ENCODE measurements around the gene TRMT2A.

The TRMT2A gene

DNA sequence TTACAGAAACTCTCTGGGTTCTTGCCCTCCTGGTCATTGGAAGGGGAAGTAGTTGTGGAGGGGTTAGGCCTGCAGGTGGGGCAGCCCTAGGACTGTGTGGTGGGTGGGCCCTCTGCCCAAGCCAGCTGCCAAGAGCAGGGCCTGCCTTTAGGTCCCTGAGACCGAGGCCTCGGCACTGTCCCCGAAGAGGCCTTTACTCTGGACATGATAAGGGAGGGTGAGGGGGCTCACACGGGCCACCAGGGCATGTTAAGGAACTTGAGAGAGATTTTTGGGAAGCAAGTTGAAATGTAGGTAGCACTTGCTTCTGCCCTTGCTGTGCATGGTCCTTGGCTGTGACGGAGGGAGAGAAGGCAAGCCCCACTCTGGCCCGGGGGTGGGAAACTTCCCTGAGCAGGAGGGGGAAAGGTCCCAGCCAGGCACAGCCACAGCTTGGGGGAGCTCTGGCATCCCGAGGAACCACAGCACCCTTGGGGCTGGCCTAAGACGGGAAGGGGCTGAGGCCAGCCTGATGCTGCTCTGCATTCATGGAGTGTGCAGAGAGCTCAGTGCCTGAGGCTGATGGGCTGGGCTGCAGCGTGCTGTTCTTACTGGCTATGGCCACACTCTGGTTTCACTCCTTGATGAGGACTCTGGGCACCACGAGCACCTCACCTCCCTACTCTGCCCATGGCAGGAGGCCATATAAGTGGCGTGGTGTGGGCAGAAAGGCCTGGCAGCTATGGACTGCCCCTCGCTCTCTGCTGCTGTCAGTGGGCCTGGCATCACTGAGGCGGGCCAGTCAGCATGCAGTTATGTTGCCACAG is 8.9 kb downstream of the TRMT2A start:
- H3K4me3 ChIP-seq (ENCODE audit: low read depth, low read length): no peak overlapping the region

DNA sequence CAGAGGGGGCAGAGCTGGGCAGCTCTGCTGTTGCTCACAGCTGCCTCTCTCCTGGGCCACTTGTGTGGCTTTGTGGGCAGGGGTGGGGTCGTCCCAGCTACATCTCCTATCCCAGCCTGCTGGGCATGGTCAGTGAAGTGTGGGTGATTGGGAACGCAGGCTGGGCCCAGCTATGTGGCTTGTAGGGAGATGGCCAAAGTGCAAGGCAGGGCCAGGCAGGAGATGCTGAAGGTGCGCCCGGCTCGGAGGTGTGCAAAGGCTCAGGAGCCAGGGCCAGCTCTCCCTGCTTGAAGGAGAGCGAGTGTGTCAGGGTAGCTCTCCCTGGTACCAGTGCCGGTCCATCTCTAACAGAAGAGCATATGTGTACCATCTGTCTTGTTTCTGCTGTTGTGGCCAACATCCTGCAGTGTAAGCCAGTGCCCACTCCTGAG is 9.5 kb downstream of the TRMT2A start:
- no peak overlapping the region for H3K4me3 ChIP-seq (ENCODE audit: low read depth, low read length)

DNA sequence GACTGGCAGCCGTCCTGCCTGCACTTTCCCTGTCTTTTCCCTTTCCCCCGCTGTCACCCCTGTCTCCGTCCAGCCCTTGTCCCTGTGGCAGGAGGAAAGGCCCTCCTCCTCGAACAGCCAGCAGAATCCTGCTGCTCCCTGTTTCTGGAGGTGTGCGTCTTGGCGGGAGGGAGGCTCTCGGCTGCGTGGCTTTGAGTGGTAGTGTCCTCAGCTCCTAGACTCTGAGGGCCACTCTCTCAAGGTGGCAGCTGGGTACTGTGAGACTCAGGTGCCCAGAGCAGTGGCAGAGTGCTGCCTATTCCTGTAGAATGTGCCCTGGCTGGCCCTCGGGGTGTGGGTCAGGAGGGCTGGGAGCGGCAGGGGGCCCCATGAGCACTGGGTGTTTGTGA is 10.2 kb downstream of the TRMT2A start:
- H3K4me3 ChIP-seq (ENCODE audit: low read depth, low read length): no peak overlapping the region

DNA sequence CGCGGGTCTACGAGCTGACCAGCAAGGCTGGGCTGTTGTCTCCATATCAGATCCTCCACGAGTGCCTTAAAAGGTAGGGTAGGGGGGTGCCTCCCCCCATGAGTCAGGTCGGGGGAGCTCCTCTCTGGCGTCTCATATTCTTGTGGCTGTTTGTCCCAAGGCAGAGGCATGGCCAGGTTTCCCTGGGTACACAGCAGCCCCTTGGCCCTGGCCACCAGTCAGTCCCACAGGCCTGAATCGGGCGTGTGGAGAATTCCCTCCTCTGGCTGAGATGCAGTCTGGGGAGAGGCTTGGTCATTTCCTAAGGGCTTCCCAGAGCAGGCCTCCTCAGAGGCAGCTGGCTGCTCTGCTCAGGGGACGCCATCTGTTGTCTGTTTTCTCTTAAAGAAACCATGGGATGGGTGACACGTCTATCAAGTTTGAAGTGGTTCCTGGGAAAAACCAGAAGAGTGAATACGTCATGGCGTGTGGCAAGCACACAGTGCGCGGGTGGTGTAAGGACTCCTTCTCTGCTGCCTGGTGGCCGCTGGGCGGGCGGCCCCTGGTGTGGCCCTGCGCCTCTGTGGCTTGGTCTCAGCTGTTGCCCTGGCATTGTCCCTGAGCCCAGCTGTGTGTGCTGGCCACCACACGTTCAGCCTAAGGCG is 10.7 kb downstream of the TRMT2A start:
- H3K4me3 ChIP-seq (ENCODE audit: low read depth, low read length): no peak overlapping the region

DNA sequence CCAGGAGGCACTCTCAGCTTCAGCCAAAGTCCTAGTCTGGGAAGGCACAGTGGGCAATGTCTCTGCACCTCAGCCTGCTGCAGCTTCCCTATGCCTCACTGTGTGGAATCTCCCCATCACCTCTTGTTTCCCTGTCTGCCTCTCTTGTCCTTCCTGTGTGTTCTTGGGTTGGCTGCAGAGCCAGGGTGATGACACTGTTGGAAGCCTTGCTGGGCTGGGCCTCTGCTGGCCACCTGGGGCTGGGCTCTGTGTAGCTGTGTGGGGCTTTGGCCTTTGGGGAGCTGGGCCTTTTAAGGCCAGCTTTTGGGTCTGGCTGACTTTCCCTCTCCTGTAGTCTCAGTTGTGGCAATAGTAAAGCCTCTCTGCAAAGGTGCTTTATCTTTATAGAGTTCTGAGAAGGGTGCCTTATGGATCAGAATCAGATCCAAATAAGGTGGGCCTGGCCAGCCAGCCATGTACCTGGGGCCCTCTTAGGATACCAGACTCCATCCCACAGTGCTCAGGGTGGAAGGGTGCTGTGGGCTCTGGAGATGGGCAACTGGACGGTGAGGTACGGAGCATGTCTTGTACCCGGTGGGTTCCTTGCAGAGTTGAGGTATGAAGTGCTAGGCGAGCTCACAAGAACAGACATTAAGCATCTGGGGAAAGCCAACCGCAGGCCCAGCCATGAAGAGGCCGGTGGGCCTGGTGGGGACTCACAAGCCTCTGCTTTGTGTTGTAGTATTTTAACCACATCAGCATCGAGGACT is 11.4 kb downstream of the TRMT2A start:
- H3K4me3 ChIP-seq (ENCODE audit: low read depth, low read length): no peak overlapping the region

DNA sequence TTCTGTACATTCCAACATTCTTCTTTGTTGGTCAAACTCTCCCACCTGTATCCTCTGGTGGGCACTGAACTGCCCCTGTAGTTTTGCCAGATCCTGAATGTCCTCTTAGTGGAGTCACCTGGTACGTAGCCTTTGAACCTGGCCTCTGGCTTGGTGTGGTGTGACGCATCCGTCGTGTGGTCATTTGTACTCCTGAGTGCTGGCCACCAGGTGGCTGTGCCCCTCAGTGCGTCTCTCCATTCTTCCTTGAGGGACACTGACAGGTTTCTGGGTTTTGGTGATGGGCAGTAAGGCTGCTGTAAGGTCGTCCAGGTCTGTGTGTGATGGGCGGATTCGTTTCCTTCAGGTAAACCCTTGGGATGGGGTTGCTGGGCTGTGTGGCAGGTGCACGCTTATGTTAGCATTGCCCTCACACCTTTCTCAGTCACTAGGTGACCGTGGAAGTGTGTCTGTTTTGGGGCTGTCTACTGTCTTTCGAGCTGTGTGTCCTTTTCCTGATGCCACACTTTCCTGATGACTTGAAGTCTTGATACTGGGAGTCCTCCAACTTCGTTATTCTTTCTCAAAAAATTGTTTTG is 14.7 kb downstream of the TRMT2A start:
- H3K4me3 ChIP-seq (ENCODE audit: low read depth, low read length): no peak overlapping the region

DNA sequence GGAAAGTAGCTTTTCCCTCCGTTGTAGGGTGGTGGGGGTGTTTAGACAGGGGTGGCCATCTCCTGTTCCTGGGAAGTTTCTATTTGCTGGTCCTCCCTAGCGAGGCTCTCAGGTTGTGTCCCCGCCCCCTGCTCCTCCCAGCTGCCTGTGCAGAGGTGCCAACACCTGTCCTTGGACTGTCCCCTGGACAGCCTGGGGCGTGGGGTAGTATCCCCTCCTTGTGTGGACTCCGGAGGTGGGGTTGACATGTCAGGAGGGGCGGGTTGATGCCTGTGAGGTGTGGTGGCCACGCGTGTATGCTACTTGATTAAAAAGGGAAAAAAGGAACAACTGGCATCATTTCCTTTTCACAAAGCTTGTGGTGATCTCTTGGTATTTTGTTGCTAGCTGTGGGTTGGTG is 15.4 kb downstream of the TRMT2A start:
- H3K4me3 ChIP-seq (ENCODE audit: low read depth, low read length): no peak overlapping the region

DNA sequence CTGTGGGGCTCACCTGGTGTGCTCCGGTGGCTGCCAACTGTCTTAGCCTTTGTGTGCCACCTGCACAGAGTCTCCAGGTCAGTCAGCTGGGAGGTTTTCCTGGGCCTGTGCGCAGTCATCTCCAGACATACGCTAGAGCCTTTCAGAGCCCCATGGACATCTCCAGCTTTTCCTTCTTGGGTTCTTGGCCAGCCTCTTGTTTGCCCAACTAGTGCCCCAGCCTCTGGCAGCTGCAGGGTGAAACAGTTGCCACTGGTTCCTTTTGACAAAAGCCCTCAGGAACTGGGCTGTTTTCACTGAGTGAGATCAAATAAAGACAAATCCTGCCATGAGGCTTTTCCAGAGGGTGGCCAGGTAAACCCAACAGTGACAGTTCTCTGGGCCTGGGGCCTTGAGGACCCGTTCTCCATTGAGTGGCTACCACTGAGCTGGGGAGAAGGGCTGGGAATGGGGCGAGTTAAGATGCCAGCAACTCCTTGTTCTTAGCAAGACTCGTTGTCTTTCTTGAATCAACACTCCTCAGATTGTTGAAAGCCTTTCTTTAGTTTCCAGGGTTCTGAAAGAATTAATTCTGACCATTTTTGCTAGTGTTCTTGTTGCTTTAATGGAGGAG is 17.8 kb downstream of the TRMT2A start:
- no peak overlapping the region for H3K4me3 ChIP-seq (ENCODE audit: low read depth, low read length)

DNA sequence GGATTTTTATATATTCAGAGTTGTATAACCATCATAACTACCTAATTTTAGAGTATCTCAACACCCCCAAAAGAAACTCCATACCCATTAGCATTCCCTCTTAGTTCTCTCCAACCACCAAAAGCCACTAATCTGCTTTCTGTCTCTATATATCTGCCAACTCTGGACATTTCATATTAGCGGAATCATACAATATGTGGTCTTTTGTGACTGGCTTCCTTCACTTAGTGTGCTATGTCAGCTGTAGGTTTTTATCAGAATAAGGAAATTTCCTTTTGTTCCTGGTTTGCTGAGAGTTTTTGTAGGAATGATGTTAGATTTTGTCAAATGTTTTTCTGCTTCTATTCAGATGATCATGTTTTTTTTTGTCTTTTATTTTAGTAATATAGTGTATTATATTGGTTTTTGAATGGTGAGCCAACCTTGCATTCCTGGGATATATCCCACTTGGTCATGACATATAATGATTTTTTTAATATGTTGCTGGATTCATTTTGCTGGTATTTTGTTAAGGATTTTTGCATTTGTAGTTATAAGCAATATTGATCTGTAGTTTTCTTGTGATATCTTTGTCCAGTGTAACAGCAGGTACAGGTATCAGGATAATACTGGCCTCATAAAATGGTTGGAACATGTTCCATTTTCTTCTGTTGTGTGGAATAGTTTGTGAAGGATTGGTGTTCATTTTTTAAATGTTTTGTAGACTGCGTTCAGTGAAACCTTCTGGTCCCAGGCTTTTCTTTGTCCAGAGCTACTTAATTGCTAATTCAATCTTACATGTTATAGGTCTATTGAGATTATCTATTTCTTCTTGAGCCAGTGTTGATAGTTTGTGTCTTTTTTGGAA is 20.2 kb downstream of the TRMT2A start:
- no peak overlapping the region for H3K4me3 ChIP-seq (ENCODE audit: low read depth, low read length)

DNA sequence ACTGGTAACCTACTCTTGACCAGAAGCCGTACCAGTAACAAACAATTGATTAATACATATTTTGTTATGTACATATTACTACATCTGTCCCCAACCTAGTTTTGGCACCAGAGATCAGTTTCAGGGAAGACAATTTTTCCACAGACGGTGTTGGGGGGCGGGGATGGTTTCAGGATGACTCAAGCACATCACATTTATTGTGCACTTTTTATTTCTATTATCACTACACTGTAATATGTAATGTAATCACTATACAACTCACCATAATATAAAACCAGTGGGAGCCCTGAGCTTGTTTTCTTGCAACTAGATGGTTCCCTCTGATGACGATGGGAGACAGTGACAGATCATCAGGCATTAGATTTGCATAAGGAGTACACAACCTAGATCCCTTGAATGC is 21.5 kb downstream of the TRMT2A start:
- no peak overlapping the region for H3K4me3 ChIP-seq (ENCODE audit: low read depth, low read length)

DNA sequence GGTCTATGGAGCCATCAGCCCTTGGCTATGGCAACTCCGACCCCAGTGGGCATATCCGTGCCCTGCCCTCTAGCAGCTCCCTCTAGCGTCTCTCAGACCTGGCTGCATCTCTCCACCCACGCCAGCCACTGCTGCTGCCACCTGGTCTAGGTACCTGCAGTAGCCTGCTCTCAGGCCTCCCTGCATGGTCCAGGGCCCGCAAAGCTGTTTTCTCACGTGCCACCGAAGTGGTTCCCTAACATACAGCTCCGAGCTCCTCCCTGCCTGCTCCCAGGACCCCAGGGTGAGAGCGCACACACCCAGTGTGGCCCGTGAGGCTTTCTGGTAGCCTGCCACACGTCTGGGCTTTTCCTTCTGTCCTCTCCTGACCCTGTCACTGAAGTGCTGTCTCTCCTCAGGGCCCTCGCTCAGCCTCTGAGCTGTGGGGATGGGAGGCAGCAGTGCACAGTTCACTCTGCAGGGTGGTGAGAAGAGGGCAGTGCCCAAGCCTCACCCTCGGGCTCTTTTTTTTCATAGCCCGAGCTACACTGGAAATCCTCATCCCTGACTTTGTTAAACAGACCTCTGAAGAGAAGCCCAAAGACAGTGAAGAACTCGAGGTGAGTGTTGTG is 22.7 kb downstream of the TRMT2A start:
- no peak overlapping the region for H3K4me3 ChIP-seq (ENCODE audit: low read depth, low read length)

DNA sequence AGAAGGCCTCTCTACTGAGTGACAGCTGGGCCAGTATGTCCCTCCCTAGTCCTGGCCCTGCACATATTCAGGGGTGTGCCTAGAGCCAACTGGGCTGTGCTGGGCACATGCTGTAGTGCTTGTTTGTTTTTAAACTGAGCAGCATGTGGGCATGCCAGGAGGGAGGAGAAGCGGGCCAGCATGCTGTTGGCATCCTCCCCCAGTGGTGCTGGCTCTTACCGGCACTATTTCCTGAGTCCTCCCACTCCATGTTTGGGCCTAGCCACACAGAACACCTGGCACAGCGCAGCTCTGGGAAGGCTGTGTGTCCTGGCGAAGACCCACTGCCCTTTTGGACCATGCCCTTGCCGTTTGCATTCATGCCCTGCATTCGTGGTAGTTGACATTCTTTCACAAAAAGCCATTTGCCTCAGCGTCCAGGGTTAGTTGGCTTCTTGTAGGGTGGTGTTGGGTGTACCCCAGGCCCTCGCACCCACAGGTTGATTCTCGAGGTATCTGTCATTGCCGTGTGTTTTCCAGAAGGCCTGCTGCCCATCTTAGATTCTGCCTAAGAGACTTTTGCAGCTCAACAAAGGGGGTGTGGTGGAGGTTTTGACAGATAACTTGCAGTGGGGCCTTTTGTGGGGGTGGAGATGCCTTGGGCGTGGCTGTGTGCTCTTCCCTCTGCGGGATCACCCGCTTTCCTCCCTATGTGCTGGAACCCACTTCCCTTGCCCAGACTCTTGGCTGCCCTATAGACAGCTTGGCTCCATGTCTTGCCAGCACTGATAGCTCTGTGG is 23.4 kb downstream of the TRMT2A start:
- no peak overlapping the region for H3K4me3 ChIP-seq (ENCODE audit: low read depth, low read length)

DNA sequence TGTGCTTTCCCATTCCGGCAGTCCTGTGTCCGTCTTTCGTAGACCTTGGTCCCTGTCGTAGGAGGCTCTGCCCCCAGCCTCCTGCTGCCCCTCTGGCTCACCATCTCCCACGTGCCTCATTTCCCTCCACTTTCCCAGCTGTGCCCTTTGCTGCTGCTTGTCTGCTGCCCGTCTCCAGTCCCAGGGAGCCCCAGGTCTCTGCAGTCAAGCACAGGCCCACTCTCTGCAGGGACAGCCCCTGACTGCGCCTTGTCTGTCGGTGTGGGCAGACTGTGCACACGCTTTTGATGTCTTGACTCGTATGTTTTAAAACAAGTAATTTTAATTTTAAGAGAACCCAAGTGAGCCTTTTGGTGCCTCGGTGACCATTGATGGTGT is 24.6 kb downstream of the TRMT2A start:
- H3K4me3 ChIP-seq (ENCODE audit: low read depth, low read length): no peak overlapping the region

DNA sequence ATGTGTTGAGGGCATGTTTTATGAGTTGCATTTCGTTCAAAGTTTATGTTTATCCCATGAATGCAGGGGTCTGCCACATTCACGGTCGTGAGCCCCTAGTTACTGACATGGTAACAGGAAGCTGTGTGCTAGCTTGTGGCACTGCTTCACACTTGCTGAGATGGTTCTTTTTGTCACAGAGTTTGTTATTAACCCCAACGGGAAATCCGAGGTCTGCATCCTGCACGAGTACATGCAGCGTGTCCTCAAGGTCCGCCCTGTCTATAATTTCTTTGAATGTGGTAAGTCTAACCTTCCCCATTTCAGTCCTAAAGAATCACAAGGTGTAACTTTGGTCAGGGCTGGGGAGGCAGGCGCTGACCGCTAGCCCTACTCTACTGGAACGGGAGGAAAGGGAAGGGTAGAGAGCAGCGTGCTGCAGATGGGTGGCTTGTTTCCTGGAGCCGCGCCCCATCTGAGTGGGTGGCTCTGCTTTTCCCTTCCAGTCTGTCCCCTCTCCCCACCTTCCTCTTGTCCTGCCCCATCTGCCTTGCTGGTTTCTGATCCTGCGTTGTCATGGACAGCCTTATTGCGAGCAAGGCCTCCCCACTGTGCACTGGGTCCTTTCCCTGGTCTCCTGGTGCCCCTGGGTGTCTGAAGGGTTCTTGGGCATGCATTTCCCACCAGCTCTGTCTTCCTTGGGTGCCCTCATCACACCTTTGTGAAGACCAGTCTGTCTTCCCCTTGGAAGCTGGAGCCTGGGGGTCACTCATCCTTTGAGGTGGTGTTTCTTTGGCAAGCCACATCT is 25.1 kb downstream of the TRMT2A start:
- no peak overlapping the region for H3K4me3 ChIP-seq (ENCODE audit: low read depth, low read length)

DNA sequence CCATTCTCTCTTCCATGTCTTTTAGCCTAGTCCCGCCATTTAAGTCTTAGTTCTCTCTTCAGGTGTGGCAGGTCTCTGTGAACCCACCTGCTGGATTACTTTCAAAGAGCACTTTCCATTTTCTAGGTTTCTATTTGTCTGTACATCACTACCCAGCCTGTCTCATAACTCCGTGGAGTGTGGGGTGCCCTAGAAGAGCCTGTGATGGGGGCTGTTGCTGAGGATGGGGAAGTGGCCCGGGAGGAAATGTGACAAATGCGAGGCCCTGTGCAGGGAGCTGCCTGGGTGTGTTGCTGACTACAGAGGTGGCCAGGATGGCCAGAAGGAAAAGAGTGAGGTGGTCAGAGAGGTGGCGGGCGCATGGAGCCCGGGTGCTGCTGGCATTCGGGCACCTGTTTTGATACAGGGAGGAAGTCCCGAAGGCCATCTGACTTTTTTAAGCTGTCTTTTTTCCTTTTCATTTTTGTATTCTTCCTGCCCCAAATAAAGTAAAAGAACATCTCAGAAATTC is 26.2 kb downstream of the TRMT2A start:
- no peak overlapping the region for H3K4me3 ChIP-seq (ENCODE audit: low read depth, low read length)

DNA sequence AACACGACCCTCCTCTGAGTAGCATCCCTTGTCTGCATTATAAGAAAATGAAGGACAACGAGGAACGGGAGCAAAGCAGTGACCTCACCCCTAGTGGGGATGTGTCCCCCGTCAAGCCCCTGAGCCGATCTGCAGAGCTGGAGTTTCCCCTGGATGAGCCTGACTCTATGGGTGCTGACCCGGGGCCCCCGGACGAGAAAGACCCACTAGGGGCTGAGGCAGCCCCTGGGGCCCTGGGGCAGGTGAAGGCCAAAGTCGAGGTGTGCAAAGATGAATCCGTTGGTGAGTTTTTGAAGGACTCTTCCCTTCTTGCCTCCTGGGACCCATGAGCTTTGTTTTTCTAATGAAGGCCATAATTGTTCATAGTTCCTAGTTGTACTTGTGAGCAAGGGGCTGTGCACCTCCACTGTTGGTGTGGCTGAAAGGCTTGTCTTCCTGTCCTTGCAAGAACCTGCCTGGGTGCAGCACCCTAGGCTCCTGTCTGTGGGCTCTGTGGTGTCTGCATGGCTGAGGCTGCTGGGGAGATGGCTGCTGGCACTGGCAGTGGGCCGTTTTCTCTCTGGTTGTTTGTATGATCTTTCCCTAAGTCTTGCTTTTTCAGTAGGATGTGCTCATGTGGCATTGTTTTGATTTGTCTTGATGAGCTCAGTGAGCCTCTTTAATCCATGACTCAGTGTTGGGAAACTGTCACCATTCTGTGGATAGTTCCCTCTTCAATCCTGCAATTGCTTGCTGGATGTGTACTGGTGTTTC is 26.9 kb downstream of the TRMT2A start:
- H3K4me3 ChIP-seq (ENCODE audit: low read depth, low read length): no peak overlapping the region

DNA sequence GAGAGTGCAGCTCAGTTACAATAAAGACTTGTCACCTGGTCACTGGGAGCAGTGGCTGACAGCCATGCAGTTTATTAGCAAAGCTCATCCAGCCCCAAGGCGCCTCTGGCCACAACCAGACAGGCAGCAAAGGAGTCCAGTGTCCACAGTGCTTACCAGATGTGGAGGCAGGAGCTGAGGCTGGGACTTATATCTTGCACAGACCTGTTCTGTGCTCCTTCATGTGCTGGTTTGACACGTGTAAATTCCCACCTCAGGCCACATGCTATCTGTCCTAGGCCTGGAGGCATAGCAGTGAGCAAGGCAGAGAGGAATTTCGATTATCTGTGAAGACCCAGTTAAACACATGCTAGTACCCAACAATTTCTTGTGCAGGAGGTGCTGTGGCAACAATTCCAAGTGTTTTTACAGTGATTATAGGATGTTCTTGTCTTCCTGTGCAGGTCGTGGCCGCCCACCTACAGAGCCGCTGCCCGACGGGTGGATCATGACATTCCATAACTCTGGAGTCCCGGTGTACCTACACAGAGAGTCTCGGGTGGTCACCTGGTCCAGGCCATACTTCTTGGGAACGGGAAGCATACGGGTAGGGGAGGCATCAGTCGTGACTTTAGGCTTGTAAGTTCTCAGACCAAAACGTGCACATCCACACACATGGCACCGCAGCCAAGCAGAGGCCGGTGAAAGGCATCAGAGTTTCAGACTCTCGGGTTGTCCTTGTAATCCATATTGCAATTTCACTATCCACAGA is 27.6 kb downstream of the TRMT2A start:
- H3K4me3 ChIP-seq (ENCODE audit: low read depth, low read length): no peak overlapping the region

Data from iPS-11a (cell line).